GM23338 (cell line): ENCODE measurements around the gene APOL3. TPM values are rescaled to one million over a fixed set of nuclear protein-coding genes. Genes with fewer than 3 reads are reported as not detected.

ENCODE experiments used
- ATAC-seq: fragments of 200-7000 bp; cut with Tn5 transposase; 3 replicates; pipeline ENCODE4 v1.9.1; 2020
- DNase-seq: peaks from one replicate; pipeline ENCODE4 v3.0.0-alpha.2; 2015; ENCODE audit warnings: low spot score
- H2AFZ ChIP-seq: fragments of 200-600 bp; sonication (generic); 2 replicates; pipeline ENCODE4 v1.8.0; 2016; ENCODE audit warnings: antibody characterized with exemption, mild to moderate bottlenecking, moderate library complexity
- H3F3A ChIP-seq: fragments of 200-600 bp; sonication (generic); replicated peaks from 2 replicates; pipeline ENCODE4 v1.8.0; 2017; ENCODE audit warnings: antibody characterized with exemption, mixed run types, low read depth
- H3K27ac ChIP-seq: fragments of 200-600 bp; sonication (generic); 2 replicates; pipeline ENCODE4 v1.6.1; 2016; ENCODE audit warnings: low read depth
- H3K27me3 ChIP-seq: fragments of 200-600 bp; sonication (generic); 2 replicates; pipeline ENCODE4 v1.8.0; 2016; ENCODE audit warnings: mild to moderate bottlenecking, mixed run types, moderate library complexity; ENCODE audit not compliant: insufficient read depth
- H3K36me3 ChIP-seq: fragments of 200-600 bp; sonication (generic); 2 replicates; pipeline ENCODE4 v1.8.0; 2016; ENCODE audit warnings: mild to moderate bottlenecking; ENCODE audit not compliant: insufficient read depth
- H3K4me1 ChIP-seq: fragments of 200-600 bp; sonication (generic); 2 replicates; pipeline ENCODE4 v1.8.0; 2016; ENCODE audit warnings: mild to moderate bottlenecking, moderate library complexity; ENCODE audit not compliant: insufficient read depth
- H3K4me2 ChIP-seq: fragments of 200-600 bp; sonication (generic); 2 replicates; pipeline ENCODE4 v1.7.1; 2017; ENCODE audit warnings: mixed run types
- H3K4me3 ChIP-seq: fragments of 200-600 bp; sonication (generic); 2 replicates; pipeline ENCODE4 v1.6.1; 2016; ENCODE audit warnings: mixed run types
- H3K79me2 ChIP-seq: fragments of 200-600 bp; sonication (generic); replicated peaks from 2 replicates; pipeline ENCODE4 v1.8.0; 2017; ENCODE audit warnings: mild to moderate bottlenecking; ENCODE audit not compliant: insufficient read depth
- H3K9me2 ChIP-seq: fragments of 200-600 bp; sonication (generic); 2 replicates; pipeline ENCODE4 v1.8.0; 2017; ENCODE audit not compliant: insufficient read depth
- H4K20me1 ChIP-seq: fragments of 200-600 bp; sonication (generic); replicated peaks from 2 replicates; pipeline ENCODE4 v1.8.0; 2017; ENCODE audit warnings: mild to moderate bottlenecking; ENCODE audit not compliant: insufficient read depth
- H3K27ac Mint-ChIP-seq: 2 replicates; pipeline ENCODE4 v1.8.0; 2020; ENCODE audit warnings: inconsistent platforms, mild to moderate bottlenecking, moderate library complexity, mixed read lengths
- H3K27me3 Mint-ChIP-seq: 3 replicates; pipeline ENCODE4 v1.8.0; 2022; ENCODE audit warnings: low read depth, mild to moderate bottlenecking, moderate library complexity, mixed read lengths, inconsistent platforms; ENCODE audit not compliant: insufficient read depth, poor library complexity
- H3K36me3 Mint-ChIP-seq: 3 replicates; pipeline ENCODE4 v1.8.0; 2021; ENCODE audit warnings: low read depth, mild to moderate bottlenecking, inconsistent platforms, moderate library complexity, mixed read lengths
- H3K4me1 Mint-ChIP-seq: 3 replicates; pipeline ENCODE4 v1.8.0; 2020; ENCODE audit warnings: mild to moderate bottlenecking, inconsistent platforms, mixed read lengths
- H3K4me3 Mint-ChIP-seq: 3 replicates; pipeline ENCODE4 v1.8.0; 2021; ENCODE audit warnings: moderate library complexity, mild to moderate bottlenecking, inconsistent platforms, mixed read lengths
- H3K9me3 Mint-ChIP-seq: 3 replicates; pipeline ENCODE4 v1.8.0; 2020; ENCODE audit warnings: moderate library complexity, mild to moderate bottlenecking, inconsistent platforms, mixed read lengths
- CREB1 ChIP-seq: fragments of 250-450 bp; sonication (Bioruptor Pico); IDR thresholded peaks from 2 replicates; pipeline ENCODE4 v1.5.0; 2020; ENCODE audit warnings: low read depth, mild to moderate bottlenecking, moderate library complexity
- EZH2 ChIP-seq: fragments of 200-600 bp; sonication (generic); IDR thresholded peaks from one replicate; pipeline ENCODE4 v1.8.0; 2017; ENCODE audit warnings: antibody characterized with exemption, mild to moderate bottlenecking, low read depth; ENCODE audit not compliant: unreplicated experiment
- EZH2phosphoT487 ChIP-seq: fragments of 200-600 bp; sonication (generic); IDR thresholded peaks from one replicate; pipeline ENCODE4 v1.8.1; 2018; ENCODE audit warnings: antibody characterized with exemption; ENCODE audit not compliant: unreplicated experiment
- JUNB ChIP-seq: IDR thresholded peaks from one replicate; pipeline ENCODE4 v1.6.1; 2016; ENCODE audit warnings: antibody characterized with exemption; ENCODE audit not compliant: unreplicated experiment
- NANOG ChIP-seq: IDR thresholded peaks from 2 replicates; pipeline ENCODE4 v1.6.1; 2016; ENCODE audit warnings: antibody characterized with exemption, borderline replicate concordance
- POLR2AphosphoS5 ChIP-seq: IDR thresholded peaks from 2 replicates; pipeline ENCODE4 v1.6.1; 2016; ENCODE audit warnings: antibody characterized with exemption, low read depth
- STAT1 ChIP-seq: IDR thresholded peaks from one replicate; pipeline ENCODE4 v1.6.1; 2016; ENCODE audit warnings: antibody characterized with exemption; ENCODE audit not compliant: unreplicated experiment
- ZNF114 ChIP-seq: fragments of 250-450 bp; sonication (Bioruptor Pico); IDR thresholded peaks from 2 replicates; pipeline ENCODE4 v1.5.0; 2020; ENCODE audit warnings: mild to moderate bottlenecking, moderate library complexity
- ZNF331 ChIP-seq: fragments of 250-450 bp; sonication (Bioruptor Pico); IDR thresholded peaks from 2 replicates; pipeline ENCODE4 v1.5.0; 2020; ENCODE audit warnings: low read depth, mild to moderate bottlenecking, moderate library complexity
- polyA plus RNA-seq: library from polyadenylated mRNA; unstranded; fragments of >200 nt; fragmentation: Nextera tagmentation; extraction: Ambion mirVana; gene quantifications from 2 replicates; pipeline ENCODE4 v1.2.1, GENCODE V29; 2016
- total RNA-seq: library from RNA; depleted of rRNA; stranded (reverse); fragments of >200 nt; shearing (Covaris generic); gene quantifications from 2 replicates; pipeline ENCODE4 v1.2.3, GENCODE V29; 2014
- TF ChIP-seq, protein P1 (sequence below): IDR thresholded peaks from 2 replicates; pipeline ENCODE4 v1.6.1; 2016; ENCODE audit warnings: antibody characterized with exemption
- TF ChIP-seq, protein P2 (sequence below): IDR thresholded peaks from one replicate; pipeline ENCODE4 v1.6.1; 2018; ENCODE audit warnings: antibody characterized with exemption; ENCODE audit not compliant: unreplicated experiment
- TF ChIP-seq, protein P3 (sequence below): fragments of 250-450 bp; sonication (Bioruptor Pico); IDR thresholded peaks from 2 replicates; pipeline ENCODE4 v1.5.0; 2020; ENCODE audit warnings: mild to moderate bottlenecking, moderate library complexity
- TF ChIP-seq, protein P4 (sequence below), 2 experiments: fragments of 200-600 bp in 1 of 2; sonication (generic) in 1 of 2; conservative IDR thresholded peaks; 2 replicates each; pipeline versions ENCODE4 v1.5.1 to v1.6.1; 2016 to 2017; ENCODE audit warnings: antibody characterized with exemption in 2 of 2, low read depth in 2 of 2, mild to moderate bottlenecking in 2 of 2, moderate library complexity in 1 of 2

APOL3 gene
- total and polyA plus RNA-seq, 2 experiments from 2014 or later = not detected

DNA sequence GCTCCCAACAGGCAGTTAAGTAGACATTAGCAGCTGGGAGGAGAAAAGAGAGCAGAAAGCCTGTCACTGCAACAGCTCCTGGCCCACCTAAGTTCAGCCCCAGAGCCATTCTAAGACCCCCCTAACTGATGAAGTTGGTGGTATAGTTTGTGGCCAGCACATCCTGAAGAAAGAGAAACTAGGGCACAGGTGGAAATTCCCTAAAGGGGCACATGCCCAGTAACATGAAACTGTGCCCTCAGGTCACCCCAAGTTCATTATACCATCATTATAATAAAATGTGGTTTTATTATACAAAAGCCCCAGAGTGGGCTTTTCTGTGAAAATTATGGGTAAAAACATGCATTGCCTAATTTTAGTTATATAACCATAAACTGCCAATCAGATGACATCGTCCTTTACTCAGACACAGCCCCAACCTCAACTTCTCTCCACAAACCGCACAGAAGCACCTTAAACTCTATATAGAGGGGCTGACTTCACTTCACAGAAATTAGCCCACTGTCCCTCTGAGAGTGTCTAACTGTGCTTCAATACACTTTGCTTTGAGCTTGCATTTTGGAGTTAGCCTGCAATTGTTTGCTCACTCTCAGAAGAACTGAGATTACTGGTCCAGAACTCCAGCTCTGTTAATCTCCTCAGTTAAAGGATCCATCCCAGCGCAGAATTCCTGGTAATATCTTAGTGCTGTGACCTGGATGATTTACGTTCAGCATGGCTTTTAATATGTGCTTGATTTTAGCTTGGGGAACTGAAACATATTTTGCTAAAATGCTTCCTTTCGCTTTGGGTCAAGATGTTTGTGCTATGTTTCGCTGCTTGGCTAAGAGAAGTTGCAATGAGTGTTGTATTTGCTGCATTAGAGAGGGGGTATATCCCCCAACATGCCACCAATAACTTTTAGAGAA lies 1.8 kb upstream of the APOL3 start:
- Mint-ChIP-seq H3K36me3 (no peaks in the 10 kb centered on the region), H3K4me3 (no peak overlapping the region), H3K27ac (no peak overlapping the region), H3K9me3 (no peaks in the 10 kb centered on the region), H3K4me1 (peaks cover 24% of the 10 kb centered on the region), H3K27me3 (peaks cover 6% of the 10 kb centered on the region)
- TF ChIP-seq ZNF331 = no peak
- no peak for TF ChIP-seq CREB1
- TF ChIP-seq POLR2AphosphoS5 = no peak
- TF ChIP-seq JUNB = no peak
- no peak for TF ChIP-seq NANOG
- TF ChIP-seq, protein P1, sequence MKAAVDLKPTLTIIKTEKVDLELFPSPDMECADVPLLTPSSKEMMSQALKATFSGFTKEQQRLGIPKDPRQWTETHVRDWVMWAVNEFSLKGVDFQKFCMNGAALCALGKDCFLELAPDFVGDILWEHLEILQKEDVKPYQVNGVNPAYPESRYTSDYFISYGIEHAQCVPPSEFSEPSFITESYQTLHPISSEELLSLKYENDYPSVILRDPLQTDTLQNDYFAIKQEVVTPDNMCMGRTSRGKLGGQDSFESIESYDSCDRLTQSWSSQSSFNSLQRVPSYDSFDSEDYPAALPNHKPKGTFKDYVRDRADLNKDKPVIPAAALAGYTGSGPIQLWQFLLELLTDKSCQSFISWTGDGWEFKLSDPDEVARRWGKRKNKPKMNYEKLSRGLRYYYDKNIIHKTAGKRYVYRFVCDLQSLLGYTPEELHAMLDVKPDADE = no peak
- TF ChIP-seq EZH2 = no peak
- TF ChIP-seq, protein P2, sequence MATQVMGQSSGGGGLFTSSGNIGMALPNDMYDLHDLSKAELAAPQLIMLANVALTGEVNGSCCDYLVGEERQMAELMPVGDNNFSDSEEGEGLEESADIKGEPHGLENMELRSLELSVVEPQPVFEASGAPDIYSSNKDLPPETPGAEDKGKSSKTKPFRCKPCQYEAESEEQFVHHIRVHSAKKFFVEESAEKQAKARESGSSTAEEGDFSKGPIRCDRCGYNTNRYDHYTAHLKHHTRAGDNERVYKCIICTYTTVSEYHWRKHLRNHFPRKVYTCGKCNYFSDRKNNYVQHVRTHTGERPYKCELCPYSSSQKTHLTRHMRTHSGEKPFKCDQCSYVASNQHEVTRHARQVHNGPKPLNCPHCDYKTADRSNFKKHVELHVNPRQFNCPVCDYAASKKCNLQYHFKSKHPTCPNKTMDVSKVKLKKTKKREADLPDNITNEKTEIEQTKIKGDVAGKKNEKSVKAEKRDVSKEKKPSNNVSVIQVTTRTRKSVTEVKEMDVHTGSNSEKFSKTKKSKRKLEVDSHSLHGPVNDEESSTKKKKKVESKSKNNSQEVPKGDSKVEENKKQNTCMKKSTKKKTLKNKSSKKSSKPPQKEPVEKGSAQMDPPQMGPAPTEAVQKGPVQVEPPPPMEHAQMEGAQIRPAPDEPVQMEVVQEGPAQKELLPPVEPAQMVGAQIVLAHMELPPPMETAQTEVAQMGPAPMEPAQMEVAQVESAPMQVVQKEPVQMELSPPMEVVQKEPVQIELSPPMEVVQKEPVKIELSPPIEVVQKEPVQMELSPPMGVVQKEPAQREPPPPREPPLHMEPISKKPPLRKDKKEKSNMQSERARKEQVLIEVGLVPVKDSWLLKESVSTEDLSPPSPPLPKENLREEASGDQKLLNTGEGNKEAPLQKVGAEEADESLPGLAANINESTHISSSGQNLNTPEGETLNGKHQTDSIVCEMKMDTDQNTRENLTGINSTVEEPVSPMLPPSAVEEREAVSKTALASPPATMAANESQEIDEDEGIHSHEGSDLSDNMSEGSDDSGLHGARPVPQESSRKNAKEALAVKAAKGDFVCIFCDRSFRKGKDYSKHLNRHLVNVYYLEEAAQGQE = no peak
- no peak for TF ChIP-seq ZNF114 (CRISPR knock-in tag)
- TF ChIP-seq EZH2phosphoT487 = no peak
- TF ChIP-seq, protein P3, sequence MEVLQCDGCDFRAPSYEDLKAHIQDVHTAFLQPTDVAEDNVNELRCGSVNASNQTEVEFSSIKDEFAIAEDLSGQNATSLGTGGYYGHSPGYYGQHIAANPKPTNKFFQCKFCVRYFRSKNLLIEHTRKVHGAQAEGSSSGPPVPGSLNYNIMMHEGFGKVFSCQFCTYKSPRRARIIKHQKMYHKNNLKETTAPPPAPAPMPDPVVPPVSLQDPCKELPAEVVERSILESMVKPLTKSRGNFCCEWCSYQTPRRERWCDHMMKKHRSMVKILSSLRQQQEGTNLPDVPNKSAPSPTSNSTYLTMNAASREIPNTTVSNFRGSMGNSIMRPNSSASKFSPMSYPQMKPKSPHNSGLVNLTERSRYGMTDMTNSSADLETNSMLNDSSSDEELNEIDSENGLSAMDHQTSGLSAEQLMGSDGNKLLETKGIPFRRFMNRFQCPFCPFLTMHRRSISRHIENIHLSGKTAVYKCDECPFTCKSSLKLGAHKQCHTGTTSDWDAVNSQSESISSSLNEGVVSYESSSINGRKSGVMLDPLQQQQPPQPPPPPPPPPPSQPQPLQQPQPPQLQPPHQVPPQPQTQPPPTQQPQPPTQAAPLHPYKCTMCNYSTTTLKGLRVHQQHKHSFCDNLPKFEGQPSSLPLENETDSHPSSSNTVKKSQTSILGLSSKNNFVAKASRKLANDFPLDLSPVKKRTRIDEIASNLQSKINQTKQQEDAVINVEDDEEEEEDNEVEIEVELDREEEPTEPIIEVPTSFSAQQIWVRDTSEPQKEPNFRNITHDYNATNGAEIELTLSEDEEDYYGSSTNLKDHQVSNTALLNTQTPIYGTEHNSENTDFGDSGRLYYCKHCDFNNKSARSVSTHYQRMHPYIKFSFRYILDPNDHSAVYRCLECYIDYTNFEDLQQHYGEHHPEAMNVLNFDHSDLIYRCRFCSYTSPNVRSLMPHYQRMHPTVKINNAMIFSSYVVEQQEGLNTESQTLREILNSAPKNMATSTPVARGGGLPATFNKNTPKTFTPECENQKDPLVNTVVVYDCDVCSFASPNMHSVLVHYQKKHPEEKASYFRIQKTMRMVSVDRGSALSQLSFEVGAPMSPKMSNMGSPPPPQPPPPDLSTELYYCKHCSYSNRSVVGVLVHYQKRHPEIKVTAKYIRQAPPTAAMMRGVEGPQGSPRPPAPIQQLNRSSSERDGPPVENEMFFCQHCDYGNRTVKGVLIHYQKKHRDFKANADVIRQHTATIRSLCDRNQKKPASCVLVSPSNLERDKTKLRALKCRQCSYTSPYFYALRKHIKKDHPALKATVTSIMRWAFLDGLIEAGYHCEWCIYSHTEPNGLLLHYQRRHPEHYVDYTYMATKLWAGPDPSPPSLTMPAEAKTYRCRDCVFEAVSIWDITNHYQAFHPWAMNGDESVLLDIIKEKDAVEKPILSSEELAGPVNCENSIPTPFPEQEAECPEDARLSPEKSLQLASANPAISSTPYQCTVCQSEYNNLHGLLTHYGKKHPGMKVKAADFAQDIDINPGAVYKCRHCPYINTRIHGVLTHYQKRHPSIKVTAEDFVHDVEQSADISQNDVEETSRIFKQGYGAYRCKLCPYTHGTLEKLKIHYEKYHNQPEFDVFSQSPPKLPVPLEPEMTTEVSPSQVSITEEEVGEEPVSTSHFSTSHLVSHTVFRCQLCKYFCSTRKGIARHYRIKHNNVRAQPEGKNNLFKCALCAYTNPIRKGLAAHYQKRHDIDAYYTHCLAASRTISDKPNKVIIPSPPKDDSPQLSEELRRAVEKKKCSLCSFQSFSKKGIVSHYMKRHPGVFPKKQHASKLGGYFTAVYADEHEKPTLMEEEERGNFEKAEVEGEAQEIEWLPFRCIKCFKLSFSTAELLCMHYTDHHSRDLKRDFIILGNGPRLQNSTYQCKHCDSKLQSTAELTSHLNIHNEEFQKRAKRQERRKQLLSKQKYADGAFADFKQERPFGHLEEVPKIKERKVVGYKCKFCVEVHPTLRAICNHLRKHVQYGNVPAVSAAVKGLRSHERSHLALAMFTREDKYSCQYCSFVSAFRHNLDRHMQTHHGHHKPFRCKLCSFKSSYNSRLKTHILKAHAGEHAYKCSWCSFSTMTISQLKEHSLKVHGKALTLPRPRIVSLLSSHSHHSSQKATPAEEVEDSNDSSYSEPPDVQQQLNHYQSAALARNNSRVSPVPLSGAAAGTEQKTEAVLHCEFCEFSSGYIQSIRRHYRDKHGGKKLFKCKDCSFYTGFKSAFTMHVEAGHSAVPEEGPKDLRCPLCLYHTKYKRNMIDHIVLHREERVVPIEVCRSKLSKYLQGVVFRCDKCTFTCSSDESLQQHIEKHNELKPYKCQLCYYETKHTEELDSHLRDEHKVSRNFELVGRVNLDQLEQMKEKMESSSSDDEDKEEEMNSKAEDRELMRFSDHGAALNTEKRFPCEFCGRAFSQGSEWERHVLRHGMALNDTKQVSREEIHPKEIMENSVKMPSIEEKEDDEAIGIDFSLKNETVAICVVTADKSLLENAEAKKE (CRISPR knock-in tag) = no peak
- TF ChIP-seq, protein P4, sequence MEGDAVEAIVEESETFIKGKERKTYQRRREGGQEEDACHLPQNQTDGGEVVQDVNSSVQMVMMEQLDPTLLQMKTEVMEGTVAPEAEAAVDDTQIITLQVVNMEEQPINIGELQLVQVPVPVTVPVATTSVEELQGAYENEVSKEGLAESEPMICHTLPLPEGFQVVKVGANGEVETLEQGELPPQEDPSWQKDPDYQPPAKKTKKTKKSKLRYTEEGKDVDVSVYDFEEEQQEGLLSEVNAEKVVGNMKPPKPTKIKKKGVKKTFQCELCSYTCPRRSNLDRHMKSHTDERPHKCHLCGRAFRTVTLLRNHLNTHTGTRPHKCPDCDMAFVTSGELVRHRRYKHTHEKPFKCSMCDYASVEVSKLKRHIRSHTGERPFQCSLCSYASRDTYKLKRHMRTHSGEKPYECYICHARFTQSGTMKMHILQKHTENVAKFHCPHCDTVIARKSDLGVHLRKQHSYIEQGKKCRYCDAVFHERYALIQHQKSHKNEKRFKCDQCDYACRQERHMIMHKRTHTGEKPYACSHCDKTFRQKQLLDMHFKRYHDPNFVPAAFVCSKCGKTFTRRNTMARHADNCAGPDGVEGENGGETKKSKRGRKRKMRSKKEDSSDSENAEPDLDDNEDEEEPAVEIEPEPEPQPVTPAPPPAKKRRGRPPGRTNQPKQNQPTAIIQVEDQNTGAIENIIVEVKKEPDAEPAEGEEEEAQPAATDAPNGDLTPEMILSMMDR (conservative IDR thresholded peaks at IDR 0.05; ENCODE audit: low read depth in 2 of 2) = no peak
- TF ChIP-seq STAT1 = no peak
- no peaks in the 10 kb centered on the region for H3K27me3 ChIP-seq
- H3K36me3 ChIP-seq = no peaks in the 10 kb centered on the region
- no peaks in the 10 kb centered on the region for H3K79me2 ChIP-seq
- no peak overlapping the region for H3K4me3 ChIP-seq
- no peak for ATAC-seq
- no peak for DNase-seq
- no peak overlapping the region for H2AFZ ChIP-seq
- no peak overlapping the region for H3K4me2 ChIP-seq
- H3F3A ChIP-seq = no peaks in the 10 kb centered on the region
- H3K4me1 ChIP-seq = peaks cover 2% of the 10 kb centered on the region; the same call in 1 of the 2 replicates
- no peaks in the 10 kb centered on the region for H4K20me1 ChIP-seq
- H3K27ac ChIP-seq = no peak overlapping the region
- no peaks in the 10 kb centered on the region for H3K9me2 ChIP-seq
